Neural cell (in vitro differentiated cells): Measurements from ENCODE around the gene WFS1.

ENCODE experiments used
- EP300 ChIP-seq: fragments of 450-650 bp; conservative IDR thresholded peaks from 2 replicates; pipeline ENCODE4 v1.6.1; 2014; ENCODE audit warnings: antibody characterized with exemption, mild to moderate bottlenecking, moderate library complexity; ENCODE audit not compliant: poor library complexity, severe bottlenecking
- EZH2 ChIP-seq: fragments of 200-600, 300-800 bp; shearing (Covaris generic), sonication (generic); IDR thresholded peaks from 2 replicates; pipeline ENCODE4 v1.6.1; 2014; ENCODE audit warnings: antibody characterized with exemption, low read length, borderline replicate concordance, mild to moderate bottlenecking; ENCODE audit not compliant: insufficient read depth, poor library complexity, severe bottlenecking
- MXI1 ChIP-seq: fragments of 450-650 bp; conservative IDR thresholded peaks from 2 replicates; pipeline ENCODE4 v1.6.1; 2014; ENCODE audit warnings: antibody characterized with exemption, mild to moderate bottlenecking; ENCODE audit not compliant: poor library complexity, severe bottlenecking
- POLR2AphosphoS5 ChIP-seq: IDR thresholded peaks from 2 replicates; pipeline ENCODE4 v1.6.1; 2012
- RAD21 ChIP-seq: fragments of 450-650 bp; conservative IDR thresholded peaks from 2 replicates; pipeline ENCODE4 v1.6.1; 2014; ENCODE audit warnings: antibody characterized with exemption, mild to moderate bottlenecking, moderate library complexity
- SMC3 ChIP-seq: fragments of 450-650 bp; conservative IDR thresholded peaks from 2 replicates; pipeline ENCODE4 v1.6.1; 2014; ENCODE audit warnings: antibody characterized with exemption, mild to moderate bottlenecking, moderate library complexity; ENCODE audit not compliant: poor library complexity
- TF ChIP-seq, protein P1 (sequence below): fragments of 450-650 bp; IDR thresholded peaks from 2 replicates; pipeline ENCODE4 v1.5.1; 2014; ENCODE audit warnings: antibody characterized with exemption, mild to moderate bottlenecking, moderate library complexity; ENCODE audit not compliant: poor library complexity, severe bottlenecking

DNA sequence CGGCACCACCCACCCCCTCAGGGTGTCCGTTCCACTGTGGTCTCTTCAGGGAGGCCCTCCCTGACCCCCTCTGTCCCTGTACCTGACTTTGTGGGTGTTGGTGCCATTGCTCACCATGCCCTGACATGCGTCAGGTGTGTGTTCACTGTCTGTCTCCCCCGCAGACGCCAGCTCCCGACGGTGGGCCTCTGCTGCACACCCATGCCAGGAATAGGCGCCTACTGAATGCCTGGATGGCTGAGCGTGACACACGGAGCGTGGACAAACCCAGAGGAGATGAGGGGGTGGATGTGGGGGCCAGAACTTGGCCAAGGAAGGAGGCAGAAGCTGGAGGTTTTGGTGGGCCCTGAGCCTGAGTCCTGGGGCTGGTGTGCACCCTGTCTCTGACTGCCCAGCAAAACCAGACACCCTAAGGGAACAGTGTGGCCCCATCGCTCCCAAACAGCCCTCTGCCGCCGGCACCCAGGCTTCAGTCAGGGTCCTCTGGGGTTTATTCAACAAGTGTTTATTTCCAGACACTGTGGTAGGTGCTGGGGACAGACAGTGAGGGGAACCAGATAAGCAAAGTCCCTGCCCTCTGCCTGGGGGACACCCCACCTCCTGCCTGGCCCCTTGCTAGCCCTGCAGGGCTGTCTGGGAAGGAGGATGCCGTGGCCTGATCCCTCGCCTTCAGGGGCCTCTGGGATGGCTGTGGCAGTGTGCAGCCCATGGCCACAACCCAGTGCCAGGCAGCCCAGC, 76.9 kb downstream of the WFS1 start:
- TF ChIP-seq EZH2, result no peak
- TF ChIP-seq, protein P1, sequence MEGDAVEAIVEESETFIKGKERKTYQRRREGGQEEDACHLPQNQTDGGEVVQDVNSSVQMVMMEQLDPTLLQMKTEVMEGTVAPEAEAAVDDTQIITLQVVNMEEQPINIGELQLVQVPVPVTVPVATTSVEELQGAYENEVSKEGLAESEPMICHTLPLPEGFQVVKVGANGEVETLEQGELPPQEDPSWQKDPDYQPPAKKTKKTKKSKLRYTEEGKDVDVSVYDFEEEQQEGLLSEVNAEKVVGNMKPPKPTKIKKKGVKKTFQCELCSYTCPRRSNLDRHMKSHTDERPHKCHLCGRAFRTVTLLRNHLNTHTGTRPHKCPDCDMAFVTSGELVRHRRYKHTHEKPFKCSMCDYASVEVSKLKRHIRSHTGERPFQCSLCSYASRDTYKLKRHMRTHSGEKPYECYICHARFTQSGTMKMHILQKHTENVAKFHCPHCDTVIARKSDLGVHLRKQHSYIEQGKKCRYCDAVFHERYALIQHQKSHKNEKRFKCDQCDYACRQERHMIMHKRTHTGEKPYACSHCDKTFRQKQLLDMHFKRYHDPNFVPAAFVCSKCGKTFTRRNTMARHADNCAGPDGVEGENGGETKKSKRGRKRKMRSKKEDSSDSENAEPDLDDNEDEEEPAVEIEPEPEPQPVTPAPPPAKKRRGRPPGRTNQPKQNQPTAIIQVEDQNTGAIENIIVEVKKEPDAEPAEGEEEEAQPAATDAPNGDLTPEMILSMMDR, result no peak
- TF ChIP-seq POLR2AphosphoS5, result no peak
- no peak for TF ChIP-seq RAD21
- no peak for TF ChIP-seq SMC3
- TF ChIP-seq MXI1, result no peak
- TF ChIP-seq EP300, result no peak
